Stimulated activated CD4-positive, alpha-beta T cell treated with anti-CD3 and anti-CD28 coated beads, Interleukin-1b, Interleukin-23, amount 100 ng/mL, for 48 hours (primary cell): ENCODE measurements around the gene SORT1.
"Not testable (repeated sequence)": the region's sequence is repeated elsewhere in the genome, so short reads cannot be mapped to it uniquely, and the experiment has no call there.

Experiments
- DNase-seq: peaks from one replicate; pipeline ENCODE4 v3.0.0-alpha.2; 2020

The SORT1 gene

DNA sequence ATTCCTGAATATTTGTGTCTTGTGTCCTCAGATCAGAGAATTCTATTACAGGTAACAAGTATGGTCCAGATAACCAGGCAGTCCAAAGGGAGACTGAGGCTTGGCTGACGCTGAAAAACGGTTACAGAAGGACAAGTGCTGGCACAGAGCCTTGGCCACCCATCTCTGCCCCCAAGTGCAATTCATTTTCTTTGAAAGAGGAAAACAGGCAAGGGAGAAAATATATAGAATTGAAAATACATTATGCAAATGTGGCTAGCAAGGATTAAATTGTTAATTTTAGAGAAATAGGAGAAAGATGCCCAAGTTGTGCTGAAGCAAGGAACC, 1.2 kb downstream of the SORT1 start:
- DNase-seq = no peak

DNA sequence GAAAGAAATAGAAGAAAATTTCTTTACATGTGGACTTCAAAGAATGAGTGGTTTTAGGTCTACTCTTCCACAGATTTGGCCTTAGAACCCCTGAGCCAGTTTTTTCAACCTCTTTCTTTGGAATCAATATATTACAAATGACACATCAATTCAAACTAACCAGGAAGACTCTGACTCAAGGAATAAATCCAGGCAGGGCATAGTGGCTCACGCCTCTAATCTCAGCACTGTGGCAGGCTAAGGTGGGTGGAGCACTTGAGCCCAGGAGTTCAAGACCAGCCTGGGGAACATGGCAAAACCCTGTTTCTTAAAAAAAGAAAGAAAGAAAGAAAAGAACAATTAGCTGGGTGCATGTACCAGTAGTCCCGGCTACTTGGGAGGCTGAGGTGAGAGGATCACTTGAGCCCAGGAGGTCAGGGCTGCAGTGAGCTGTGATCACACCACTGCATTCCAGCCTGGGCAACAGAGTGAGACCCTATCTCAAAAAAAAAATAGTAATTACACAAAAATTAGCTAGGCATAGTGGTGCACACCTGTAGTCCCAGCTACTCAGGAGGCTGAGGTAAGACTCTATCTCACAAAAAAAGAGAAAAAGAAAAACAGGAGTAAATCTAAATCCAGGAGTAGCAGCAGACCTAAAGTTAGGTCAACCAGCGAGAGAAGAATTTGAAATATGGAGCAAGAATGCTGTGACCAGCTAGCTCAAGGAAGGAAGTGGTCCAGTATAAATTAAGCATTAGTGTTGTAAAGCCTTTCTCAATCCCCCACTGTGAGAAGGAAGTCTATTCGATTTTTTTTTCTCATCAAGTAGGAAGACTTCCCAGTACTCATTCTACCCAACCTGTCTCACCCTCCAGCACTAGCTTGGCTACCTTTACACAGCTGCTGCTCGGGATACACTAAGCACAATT, 1.9 kb downstream of the SORT1 start:
- no peak for DNase-seq

DNA sequence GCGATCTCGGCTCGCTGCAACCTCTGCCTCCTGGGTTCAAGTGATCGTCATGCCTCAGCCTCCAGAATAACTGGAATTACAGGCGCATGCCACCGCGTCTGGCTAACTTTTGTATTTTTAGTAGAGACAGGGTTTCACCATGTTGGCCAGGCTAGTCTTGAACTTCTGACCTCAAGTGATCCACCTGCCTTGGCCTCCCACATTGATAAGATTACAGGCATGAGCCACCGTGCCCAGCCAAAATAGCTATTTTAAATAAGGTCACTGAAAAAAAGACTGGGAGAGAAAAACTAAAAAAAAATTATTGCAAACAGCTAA, 2.5 kb downstream of the SORT1 start:
- not testable (repeated sequence) for DNase-seq

DNA sequence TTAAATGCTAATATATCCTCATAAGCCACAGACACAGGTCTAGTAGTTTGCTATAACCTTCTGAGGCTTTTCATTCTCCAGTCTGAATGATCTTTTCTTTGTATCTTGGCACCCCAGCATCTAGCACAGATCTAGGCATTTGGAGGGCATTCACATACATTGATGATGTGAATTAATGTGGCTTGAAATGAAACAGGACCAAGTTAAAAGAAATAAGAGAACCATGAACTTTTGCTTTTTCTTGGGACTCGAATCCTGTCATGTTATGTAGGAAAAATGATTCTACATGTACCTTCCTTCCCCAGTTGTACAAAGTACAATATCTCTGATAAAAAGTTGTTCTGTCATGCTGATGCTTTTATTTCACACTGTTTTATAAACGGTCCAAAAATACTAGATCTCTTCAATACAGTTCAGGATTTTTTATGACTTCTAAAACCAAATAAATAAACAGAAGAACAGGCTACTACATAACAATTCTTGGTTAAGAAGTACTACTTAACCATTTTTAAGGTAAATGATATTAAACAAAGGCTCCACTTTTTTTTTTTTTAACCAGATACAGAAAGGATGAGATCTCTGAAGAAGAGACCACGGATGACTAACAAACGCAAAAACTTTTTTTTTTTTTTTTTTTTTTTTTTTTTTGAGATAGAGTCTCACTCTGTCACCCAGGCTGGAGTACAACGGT, 3.0 kb downstream of the SORT1 start:
- no peak for DNase-seq

DNA sequence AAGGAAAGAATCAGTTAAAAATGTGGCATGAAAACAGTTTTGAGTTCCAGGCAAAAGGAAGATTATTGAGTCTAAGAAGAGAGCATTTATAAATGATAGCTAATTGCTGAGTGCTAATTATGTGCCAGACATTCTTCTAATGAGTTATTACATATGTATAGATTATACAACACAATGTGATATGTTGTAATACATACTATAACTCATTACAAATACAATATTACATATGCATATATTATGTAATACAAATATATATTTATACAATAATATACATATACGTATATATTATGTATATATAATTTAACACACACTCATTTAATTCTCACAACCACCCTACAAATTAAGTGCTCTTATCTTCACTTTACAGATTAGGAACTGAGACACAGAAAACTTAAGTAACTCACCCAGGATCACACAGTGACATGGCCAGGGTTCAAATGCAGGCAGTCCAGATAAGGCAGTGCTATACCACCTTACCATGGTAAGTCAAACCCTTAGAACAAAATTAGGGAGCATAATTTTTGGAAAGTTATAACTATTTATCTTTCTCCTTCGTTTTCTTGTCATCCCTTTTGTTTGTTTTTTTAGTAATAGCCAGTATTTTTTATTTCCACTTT, 4.0 kb downstream of the SORT1 start:
- no peak for DNase-seq

GRCh38 chr1:109392788-109393616, 4.7 kb downstream of the SORT1 start:
- no peak for DNase-seq

GRCh38 chr1:109392037-109392787, 5.5 kb downstream of the SORT1 start:
- no peak for DNase-seq

DNA sequence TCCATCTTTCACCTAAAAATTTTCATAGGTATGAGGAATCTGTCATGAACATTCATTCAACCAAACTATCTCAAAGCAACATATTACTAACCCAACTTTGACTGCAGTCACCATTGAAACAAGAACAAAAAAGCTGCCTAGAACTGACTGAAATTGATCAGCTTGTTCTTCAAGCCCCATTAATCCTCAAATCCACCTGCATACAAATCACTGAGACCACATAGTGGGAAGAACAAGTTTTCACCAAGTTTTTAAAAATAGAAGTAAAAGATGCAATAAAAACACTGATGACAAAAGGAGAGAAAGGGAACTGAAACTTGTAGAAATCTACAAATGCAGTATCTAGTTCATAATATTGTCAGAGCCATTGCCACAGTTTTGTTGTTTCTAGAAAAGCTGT, 6.1 kb downstream of the SORT1 start:
- DNase-seq = no peak

DNA sequence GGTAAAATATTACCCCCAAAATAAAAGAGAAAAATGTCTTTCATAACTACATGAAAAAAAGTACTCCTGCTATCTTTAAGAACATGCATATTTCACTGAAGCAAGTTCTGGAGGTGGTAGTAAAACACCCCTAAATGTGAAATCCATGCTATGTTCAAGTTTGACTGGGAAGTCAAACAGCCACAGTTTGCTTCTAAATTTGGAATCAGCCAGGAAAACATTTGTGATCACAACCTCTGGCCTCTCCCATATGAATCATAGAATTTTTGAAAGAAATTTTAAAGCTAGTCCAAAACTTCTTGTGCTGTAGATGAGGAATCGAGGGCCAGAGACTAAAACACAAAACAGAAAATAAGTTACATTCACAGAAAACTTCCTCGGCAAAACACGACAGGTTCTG, 6.6 kb downstream of the SORT1 start:
- no peak for DNase-seq

DNA sequence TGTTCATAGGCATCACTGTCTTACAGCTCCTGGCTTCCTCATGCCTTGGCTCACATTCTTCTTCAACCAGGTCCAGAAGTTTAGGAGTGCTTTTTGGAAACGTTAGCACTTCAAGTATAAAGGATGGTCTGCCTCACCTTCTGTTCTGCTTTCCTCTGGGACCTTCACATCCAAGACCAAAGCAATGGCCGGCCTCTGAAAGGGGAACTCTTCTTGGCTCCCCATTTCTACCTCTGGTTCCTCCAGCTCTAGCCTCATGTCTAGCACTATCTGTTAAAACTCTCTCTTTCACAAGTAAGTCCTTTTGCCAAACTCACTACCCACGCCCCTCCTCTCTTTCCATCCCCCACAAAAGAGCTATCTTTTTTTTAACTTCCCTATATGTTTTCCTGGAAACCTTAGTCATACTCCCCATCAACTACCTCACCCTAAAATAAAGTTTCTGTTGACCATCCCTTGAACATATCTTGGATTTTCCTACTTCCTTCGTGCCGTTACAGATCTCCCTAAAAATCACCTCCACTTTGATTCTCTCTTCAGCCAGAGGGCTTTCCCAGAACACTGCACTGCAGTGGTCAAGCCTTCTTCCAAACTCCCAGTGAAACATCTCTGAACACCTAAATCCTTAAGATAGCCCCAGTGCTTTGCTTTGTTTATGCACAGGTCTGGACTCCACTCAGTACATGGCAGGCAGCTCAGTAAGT, 7.9 kb downstream of the SORT1 start:
- DNase-seq = no peak

GRCh38 chr1:109388884-109389637, 8.7 kb downstream of the SORT1 start:
- DNase-seq = no peak

GRCh38 chr1:109388208-109388711, 9.5 kb downstream of the SORT1 start:
- DNase-seq = no peak

- DNase-seq = no peak
Observed at GRCh38 chr1:109386054-109386717, 11.5 kb downstream of the SORT1 start.

- DNase-seq = no peak
Observed at GRCh38 chr1:109385417-109385816, 12.3 kb downstream of the SORT1 start.

GRCh38 chr1:109383854-109384253, 13.9 kb downstream of the SORT1 start:
- DNase-seq = no peak

DNA sequence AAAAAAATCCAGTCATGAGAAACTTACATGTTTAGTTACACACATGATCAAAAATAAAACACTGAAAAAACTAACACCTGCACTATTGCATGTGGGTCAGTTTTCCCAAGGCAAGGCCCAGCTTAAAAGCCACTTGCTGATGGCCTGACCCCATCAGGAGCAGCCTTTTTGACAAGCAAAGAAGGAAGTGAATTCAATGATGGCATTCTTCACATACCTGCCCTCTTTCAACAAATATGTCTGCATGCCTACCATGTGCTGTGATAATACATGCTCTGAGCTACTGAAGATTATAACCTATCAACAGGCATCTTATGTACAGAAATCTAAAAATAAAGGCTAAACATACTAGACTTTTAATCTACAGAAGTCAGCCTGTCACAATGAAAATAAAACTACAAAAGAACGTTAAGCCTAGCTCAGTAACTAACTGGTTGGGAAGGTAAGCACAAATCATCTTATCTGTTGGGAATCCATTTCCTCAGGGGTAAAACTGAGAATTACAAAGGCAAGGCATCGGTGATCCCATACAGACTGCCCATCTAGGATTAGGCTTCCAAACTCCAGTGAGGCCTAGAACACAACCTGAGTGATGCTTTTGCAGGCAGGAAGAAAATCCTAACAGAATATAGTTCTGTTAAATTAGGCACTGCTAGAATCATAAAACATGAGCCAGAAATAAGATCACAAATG, 14.5 kb downstream of the SORT1 start:
- no peak for DNase-seq

DNA sequence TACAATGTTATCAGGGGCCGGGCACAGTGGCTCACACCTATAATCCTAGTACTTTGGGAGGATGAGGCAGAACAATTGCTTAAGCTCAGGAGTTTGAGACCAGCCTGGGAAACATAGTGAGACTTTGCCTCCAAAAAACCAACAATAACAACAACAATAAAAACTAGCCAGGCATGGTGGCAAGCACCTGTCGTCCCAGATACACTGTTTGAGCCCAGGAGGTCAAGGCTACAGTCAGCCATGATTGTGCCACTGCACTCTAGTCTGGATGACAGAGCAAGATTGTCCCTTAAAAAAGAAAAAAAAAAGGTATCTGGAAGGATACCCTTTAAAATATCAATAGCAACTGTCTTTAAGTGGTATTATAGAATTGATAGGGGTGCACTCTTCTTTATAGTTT, 16.1 kb downstream of the SORT1 start:
- no peak for DNase-seq

GRCh38 chr1:109379907-109380306, 17.8 kb downstream of the SORT1 start:
- DNase-seq = no peak

DNA sequence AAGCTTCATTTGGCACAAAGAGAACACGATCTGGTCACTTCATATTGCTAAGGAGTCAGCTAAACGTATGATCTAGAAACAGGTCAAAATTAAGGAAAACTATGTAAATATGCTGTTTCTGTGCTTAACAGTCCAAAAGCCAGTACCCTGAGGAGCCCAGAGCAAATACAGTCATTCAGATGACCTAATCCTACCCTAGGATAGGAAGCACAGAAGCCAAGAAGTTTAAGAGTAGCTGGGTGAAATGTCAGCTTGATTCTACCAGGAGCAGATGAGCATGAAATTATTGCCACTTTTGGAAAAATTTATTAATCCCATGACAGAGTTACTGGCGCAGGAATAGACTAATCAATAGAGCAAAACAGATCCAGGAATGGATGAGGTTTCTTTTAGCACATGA, 18.3 kb downstream of the SORT1 start:
- no peak for DNase-seq

DNA sequence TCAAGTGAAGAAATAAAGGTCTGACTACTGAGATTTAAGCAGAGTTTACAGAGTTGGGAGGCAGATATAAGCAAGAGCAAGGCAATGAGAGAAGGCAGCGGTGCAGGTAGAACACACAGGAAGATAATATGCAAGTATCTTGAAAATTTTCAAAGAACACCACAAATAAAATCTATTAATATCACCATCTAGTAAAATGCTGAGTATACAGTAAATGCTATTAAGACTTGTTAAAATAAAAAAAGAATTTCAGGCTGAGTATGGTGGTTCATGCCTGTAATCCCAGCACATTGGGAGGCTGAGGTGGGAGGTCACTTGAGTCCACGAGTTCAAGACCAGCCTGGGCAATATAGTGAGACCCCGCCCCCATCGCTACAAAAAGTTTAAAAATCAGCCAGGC, 20.0 kb downstream of the SORT1 start:
- no peak for DNase-seq
